Stimulated activated CD4-positive, alpha-beta T cell treated with anti-CD3 and anti-CD28 coated beads, TNF-alpha, amount 100 ng/mL, for 1 hour (primary cell): ENCODE measurements around the gene MKLN1.
"Not testable (repeated sequence)": the region's sequence is repeated elsewhere in the genome, so short reads cannot be mapped to it uniquely, and the experiment has no call there.

Experiments used
- DNase-seq, 3 donors: peaks; one replicate each; pipeline ENCODE4 v3.0.0-alpha.2; 2020; ENCODE audit warnings: low read depth in 3 of 3, low spot score in 1 of 3

The MKLN1 gene

GRCh38 chr7:131497454-131497853 is 169.8 kb downstream of the MKLN1 start:
- no peak for DNase-seq

GRCh38 chr7:131498237-131498885 is 170.7 kb downstream of the MKLN1 start:
- no peak for DNase-seq

GRCh38 chr7:131499801-131500200 is 172.1 kb downstream of the MKLN1 start:
- DNase-seq, result no peak

- no peak for DNase-seq
Measured at GRCh38 chr7:131500357-131500756, 172.7 kb downstream of the MKLN1 start.

- DNase-seq, result no peak
Measured at GRCh38 chr7:131501422-131501821, 173.7 kb downstream of the MKLN1 start.

- no peak for DNase-seq
Measured at GRCh38 chr7:131501930-131502685, 174.4 kb downstream of the MKLN1 start.

GRCh38 chr7:131502810-131503508 is 175.3 kb downstream of the MKLN1 start:
- DNase-seq, result no peak

GRCh38 chr7:131503639-131504038 is 176.0 kb downstream of the MKLN1 start:
- no peak for DNase-seq

- DNase-seq, result no peak
Measured at GRCh38 chr7:131504157-131504899, 176.7 kb downstream of the MKLN1 start.

- not testable (repeated sequence) for DNase-seq
Measured at GRCh38 chr7:131505037-131505620, 177.5 kb downstream of the MKLN1 start.

GRCh38 chr7:131505636-131506557 is 178.2 kb downstream of the MKLN1 start:
- no peak for DNase-seq

GRCh38 chr7:131506597-131506996 is 178.9 kb downstream of the MKLN1 start:
- DNase-seq, result no peak

- peak; percentile 37 to 79 (median 49) for DNase-seq
Measured at GRCh38 chr7:131507592-131508331, 180.1 kb downstream of the MKLN1 start.

- DNase-seq, result no peak
Measured at GRCh38 chr7:131508754-131509486, 181.2 kb downstream of the MKLN1 start.

GRCh38 chr7:131509781-131510180 is 182.1 kb downstream of the MKLN1 start:
- DNase-seq, result no peak

- DNase-seq, result no peak
Measured at GRCh38 chr7:131511071-131511470, 183.4 kb downstream of the MKLN1 start.

- DNase-seq, result no peak
Measured at GRCh38 chr7:131511774-131512535, 184.3 kb downstream of the MKLN1 start.
